ENCODE measurements around the gene SERINC5. TPM values are rescaled to one million over a fixed set of nuclear protein-coding genes. Genes with fewer than 3 reads are reported as not detected.
A peak's percentile ranks its signal among the peaks of the same experiment; 100 is the strongest.

The SERINC5 gene
- total and polyA plus RNA-seq, 2 of the 4 experiments (the other 2 are of a cell fraction): 5.0 to 8.1 TPM

DNA sequence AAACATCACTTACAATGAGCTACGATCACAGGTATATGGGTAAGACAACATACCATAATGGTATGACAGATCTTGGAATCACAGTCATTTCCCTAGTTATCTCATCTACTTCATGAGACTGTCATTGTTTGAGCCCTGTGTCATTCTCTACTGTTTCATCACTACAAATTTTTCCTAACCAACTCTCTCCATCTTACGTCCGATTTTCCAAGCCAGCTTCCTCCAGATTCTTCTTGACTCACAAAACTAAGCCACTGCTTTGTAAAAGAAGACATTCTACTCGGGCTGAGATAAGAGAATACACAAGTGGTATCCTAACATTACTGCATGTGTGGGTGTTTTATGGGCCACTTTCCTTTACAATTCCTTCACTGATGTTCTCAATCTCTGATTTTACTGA is 49.6 kb downstream of the SERINC5 start:
- Histone ChIP-seq H3K14ac (replicated peaks; ENCODE audit: low read depth, low read length) (no peak overlapping the region; the same call in 1 of the 2 replicates), H3K23ac (ENCODE audit: low read depth, low read length) (no peak overlapping the region), H3K4me2 (ENCODE audit: low read depth, low read length) (peak overlapping the region; percentile 49; the same call in 1 of the 2 replicates), H3K4me3 (ENCODE audit: insufficient read depth, low read depth, low read length) (no peak overlapping the region), H3K4me1 (ENCODE audit: control insufficient read depth, insufficient read depth, low read length) (peaks cover 9% of the 10 kb centered on the region), H2BK120ac (ENCODE audit: low read depth, low read length) (no peak overlapping the region), H3K27me3 (ENCODE audit: control insufficient read depth, insufficient read depth, low read length) (no peaks in the 10 kb centered on the region), H4K5ac (ENCODE audit: low read depth, low read length) (no peak overlapping the region), H3K9me3 (ENCODE audit: control insufficient read depth, insufficient read depth, low read length) (no peaks in the 10 kb centered on the region), H2BK5ac (ENCODE audit: low read depth, low read length, poor library complexity, severe bottlenecking) (peak overlapping the region; percentile 69), H3K4ac (ENCODE audit: low read depth, low read length) (no peak overlapping the region), H2BK20ac (ENCODE audit: low read depth, low read length) (no peak overlapping the region), H2AK5ac (ENCODE audit: low read depth, low read length) (no peak overlapping the region), H3K9me1 (ENCODE audit: insufficient read depth, low read length) (no peaks in the 10 kb centered on the region; the same call in 1 of the 2 replicates), H2BK15ac (ENCODE audit: low read depth, low read length) (no peak overlapping the region), H4K91ac (ENCODE audit: insufficient read depth, low read depth, low read length) (no peak overlapping the region), H3K56ac (ENCODE audit: extremely low read depth, insufficient read depth, low read length) (no peak overlapping the region), H4K20me1 (ENCODE audit: insufficient read depth, low read length) (no peaks in the 10 kb centered on the region), H3K9ac (ENCODE audit: low read depth, low read length) (no peak overlapping the region), H2AFZ (replicated peaks; ENCODE audit: low read length, poor library complexity) (no peak overlapping the region), H3K27ac (ENCODE audit: insufficient read depth, low read length) (no peak overlapping the region), H3K79me1 (ENCODE audit: low read depth in 1 of 2, low read length in 2 of 2) (peaks cover under 1 to 3% of the 10 kb centered on the region in 2 experiments; a peak in 1 of 4 replicates), H3K18ac (ENCODE audit: low read depth, low read length) (no peak overlapping the region; the same call in 1 of the 2 replicates), H2AK9ac (replicated peaks; ENCODE audit: low read depth, low read length, poor library complexity) (no peak overlapping the region), H3K36me3 (ENCODE audit: control insufficient read depth, insufficient read depth, low read length) (0 out of 2 replicates have a peak, but pooled peaks cover 1% of the 10 kb centered on the region), H4K8ac (ENCODE audit: low read depth in 2 of 2, low read length in 2 of 2) (peak overlapping the region in 1 of 2 experiments; percentile 27; a peak in 1 of 4 replicates)
- TF ChIP-seq RFX5 (IDR thresholded peaks at IDR 0.05; ENCODE audit: low read depth, low read length) (no peak), BHLHE40 (IDR thresholded peaks at IDR 0.05; ENCODE audit: low read depth, low read length) (no peak), CEBPB (IDR thresholded peaks at IDR 0.05; ENCODE audit: low read depth, low read length) (peak; percentile 69; the same call in 1 of the 2 replicates), ELK1 (IDR thresholded peaks at IDR 0.05; ENCODE audit: borderline replicate concordance, low read depth, low read length) (no peak), RAD21 (IDR thresholded peaks at IDR 0.05; ENCODE audit: low read length) (no peak), MAFK (IDR thresholded peaks at IDR 0.05; ENCODE audit: low read depth, low read length) (no peak), POLR2A (IDR thresholded peaks at IDR 0.05; ENCODE audit: low read depth, low read length) (peak; percentile 28; the same call in 1 of the 2 replicates)
- BruUV-seq (replicated peaks): no TSS peak
- dilution Hi-C loops (cut with HindIII; ENCODE audit: low sequenced_read_pairs, unreplicated experiment) (no loop called here), in situ Hi-C loops (cut with MboI; ENCODE audit: low sequenced_read_pairs) (no loop called here), intact Hi-C loops (cut with micrococcal nuclease) (no loop called here)
- ChIA-PET CTCF (no interaction called here), POLR2A (ENCODE audit: unreplicated experiment) (no interaction called here)
- no CpG with 5 or more reads among the region's 4 CpGs for WGBS, 2 experiments (ENCODE audit: extremely low coverage in 2 of 2, insufficient read length in 1 of 2)
- ATAC-seq (ENCODE audit: low read depth) (peak; percentile 54), DNase-seq (peak; percentile 86)
